Activated CD4-positive, alpha-beta T cell treated with anti-CD3 and anti-CD28 coated beads, Interleukin-2, amount 10 ng/mL, durations not matched to agents 7 days and 5 days (primary cell): Measurements from ENCODE around the gene RNASEH2B. TPM values are rescaled to one million over a fixed set of nuclear protein-coding genes. Genes with fewer than 3 reads are reported as not detected.
A peak's percentile ranks its signal among the peaks of the same experiment; 100 is the strongest.

Experiments
- CTCF ChIA-PET: fragments of 350-600 bp; sonication (Branson Sonifier 250); formaldehyde crosslinking; loops from one replicate; lab custom pipeline; 2021; ENCODE audit warnings: antibody characterized with exemption; lab: Charles Lee
- POLR2A ChIA-PET: fragments of 350-600 bp; sonication (Branson Sonifier 250); formaldehyde crosslinking; loops from one replicate; lab custom pipeline; 2021; ENCODE audit warnings: antibody characterized with exemption; lab: Charles Lee
- DNase-seq: peaks from one replicate; pipeline ENCODE4 v3.0.0-alpha.2; 2020
- H3K27ac Mint-ChIP-seq: one replicate; pipeline ENCODE4 v1.8.0; 2021; ENCODE audit warnings: mild to moderate bottlenecking, moderate library complexity, mixed read lengths
- H3K27me3 Mint-ChIP-seq: one replicate; pipeline ENCODE4 v1.8.0; 2021; ENCODE audit warnings: mixed read lengths
- H3K36me3 Mint-ChIP-seq: one replicate; pipeline ENCODE4 v1.8.0; 2021; ENCODE audit warnings: low read depth, mixed read lengths
- H3K4me1 Mint-ChIP-seq: one replicate; pipeline ENCODE4 v1.8.0; 2021; ENCODE audit warnings: mixed read lengths
- H3K4me3 Mint-ChIP-seq: one replicate; pipeline ENCODE4 v1.8.0; 2021; ENCODE audit warnings: mild to moderate bottlenecking, moderate library complexity, mixed read lengths
- H3K9me3 Mint-ChIP-seq: one replicate; pipeline ENCODE4 v1.8.0; 2021; ENCODE audit warnings: mixed read lengths
- total RNA-seq, 2 experiments: library from RNA; stranded (reverse); gene quantifications; one replicate each; pipeline ENCODE4 v1.2.3, GENCODE V29; 2021

RNASEH2B gene, protein sequence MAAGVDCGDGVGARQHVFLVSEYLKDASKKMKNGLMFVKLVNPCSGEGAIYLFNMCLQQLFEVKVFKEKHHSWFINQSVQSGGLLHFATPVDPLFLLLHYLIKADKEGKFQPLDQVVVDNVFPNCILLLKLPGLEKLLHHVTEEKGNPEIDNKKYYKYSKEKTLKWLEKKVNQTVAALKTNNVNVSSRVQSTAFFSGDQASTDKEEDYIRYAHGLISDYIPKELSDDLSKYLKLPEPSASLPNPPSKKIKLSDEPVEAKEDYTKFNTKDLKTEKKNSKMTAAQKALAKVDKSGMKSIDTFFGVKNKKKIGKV
- 100 to 1,000 TPM; 121 to 179 TPM for total RNA-seq

DNA sequence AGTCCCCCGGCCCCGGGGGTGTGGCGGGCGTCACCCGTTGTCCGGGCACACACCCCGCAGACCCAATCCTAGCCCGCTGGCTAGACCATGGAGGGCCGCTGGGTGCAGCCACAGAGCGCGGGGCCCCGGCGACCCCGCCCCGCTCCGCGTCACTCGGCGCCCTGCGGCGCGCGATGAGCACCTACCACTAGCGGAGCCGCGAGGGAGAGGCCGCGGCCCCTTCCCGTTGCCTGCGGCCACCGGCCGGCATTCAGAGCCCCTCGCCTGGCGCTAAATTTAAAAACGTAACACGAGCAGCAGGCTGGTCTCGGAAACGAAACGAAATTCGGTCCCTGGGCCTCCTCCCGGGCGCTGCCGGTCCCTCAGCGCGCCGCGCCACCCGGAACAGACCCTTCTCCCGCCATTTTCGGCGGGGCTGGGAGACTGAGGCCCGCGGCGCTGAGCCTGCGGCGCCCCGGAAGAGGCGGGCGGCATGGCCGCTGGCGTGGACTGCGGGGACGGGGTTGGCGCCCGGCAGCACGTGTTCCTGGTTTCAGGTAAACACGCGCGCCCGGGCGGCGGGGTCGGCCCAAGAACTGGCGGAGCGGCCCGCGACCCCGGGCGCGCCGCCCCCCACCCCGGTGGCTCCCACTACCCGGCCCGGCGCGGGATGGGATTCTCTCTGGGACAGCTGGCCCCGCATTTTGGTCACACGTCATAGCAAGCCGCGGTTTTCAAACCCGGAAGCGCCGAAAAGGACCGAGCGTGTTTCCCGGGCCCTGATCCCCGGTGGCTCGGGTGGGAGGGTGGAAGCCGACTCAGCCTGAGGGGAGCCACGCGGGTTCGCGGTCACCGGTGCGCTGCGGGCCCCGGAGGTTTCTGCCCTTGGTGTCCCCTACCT is at the start of gene RNASEH2B:
Gene RNASEH2B, plus strand, starts transcription at position 187 of the 880 bp plus-strand sequence. Its CDS starts 286 bp downstream, at position 473.
- Mint-ChIP-seq H3K36me3 (peaks cover 18% of the 10 kb centered on the region), H3K4me1 (peaks cover 49% of the 10 kb centered on the region), H3K27ac (peak within 1 kb of the TSS; percentile 99), H3K27me3 (no peaks in the 10 kb centered on the region), H3K9me3 (no peaks in the 10 kb centered on the region), H3K4me3 (peak within 1 kb of the TSS; percentile 93)
- POLR2A ChIA-PET, result interaction anchor here (0.6 to 1.2 kb wide), 2 partner anchors 16 to 85 kb away, joined by 3 read pairs; no protein-coding TSS in a partner anchor
- CTCF ChIA-PET, result interaction anchor here (0.9 kb wide), 1 partner anchor 24 kb away, joined by 3 read pairs; no protein-coding TSS in a partner anchor
- peak; percentile 74 for DNase-seq

DNA sequence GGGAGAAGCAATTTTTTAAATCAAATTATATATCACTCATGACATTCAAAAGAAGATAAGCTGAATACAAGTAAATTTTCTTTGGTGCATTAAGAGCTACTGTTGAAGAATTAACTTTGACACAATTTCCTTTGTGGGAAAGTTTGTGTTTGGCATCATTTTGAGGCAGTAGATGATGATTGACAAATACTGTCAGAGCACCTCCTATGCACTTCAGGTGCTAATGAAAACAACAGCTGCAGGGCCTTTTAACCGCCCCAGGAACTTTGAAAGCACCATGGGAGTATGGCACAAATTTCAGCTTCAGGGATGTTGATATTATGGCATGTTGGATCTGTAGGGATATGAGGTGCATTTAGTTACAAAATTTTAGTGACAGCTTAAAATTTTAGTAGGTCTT is 45.1 kb upstream of the RNASEH2B start:
- no peak for DNase-seq
- Mint-ChIP-seq H3K27ac (no peak overlapping the region), H3K9me3 (peaks cover 11% of the 10 kb centered on the region), H3K36me3 (no peaks in the 10 kb centered on the region), H3K4me1 (no peaks in the 10 kb centered on the region), H3K4me3 (no peak overlapping the region), H3K27me3 (peaks cover 30% of the 10 kb centered on the region)
- POLR2A ChIA-PET, result interaction anchor here (0.6 kb wide), 1 partner anchor 26 kb away, joined by 3 read pairs; no protein-coding TSS in a partner anchor
- CTCF ChIA-PET, result interaction anchor here (0.7 kb wide), 1 partner anchor 1362 kb away, joined by 3 read pairs; no protein-coding TSS in a partner anchor

DNA sequence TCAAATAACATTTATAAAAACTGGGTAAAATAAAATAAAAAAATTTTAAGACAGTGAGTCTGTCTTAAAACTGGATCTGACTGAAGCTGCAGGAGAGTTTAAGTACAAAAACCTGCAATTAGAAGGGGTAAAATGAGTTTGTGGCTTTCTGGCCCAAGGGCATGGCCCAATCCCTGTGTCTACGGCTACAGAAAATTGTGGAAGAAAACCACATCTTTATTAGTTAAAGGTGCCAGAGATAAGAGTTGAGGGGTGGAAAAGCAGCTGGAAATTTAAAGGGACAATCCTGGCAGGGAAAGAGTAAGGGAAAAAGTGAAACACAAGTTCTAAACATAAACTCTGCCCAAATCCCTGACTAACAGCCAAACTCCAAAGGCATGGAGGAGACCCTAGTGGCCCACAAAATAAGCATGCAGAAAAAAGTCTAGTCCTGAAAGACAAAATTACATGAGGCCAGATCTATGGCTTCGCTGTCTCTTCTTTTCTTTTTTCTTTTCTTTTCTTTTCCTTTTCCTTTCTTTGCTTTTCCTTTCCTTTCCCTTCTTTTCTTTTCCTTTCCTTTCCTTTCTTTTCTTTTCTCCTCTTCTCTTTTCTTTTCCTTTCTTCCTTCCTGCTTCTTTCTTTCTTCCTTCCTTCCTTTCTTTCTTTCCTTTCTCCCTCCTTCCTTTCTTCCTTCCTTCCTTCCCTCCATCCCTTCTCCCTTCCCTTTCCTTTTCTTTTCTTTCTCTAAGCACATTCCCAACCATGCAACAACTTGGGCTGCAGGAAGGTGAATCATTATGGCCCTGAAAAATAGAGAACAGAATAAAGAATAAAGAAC is 42.6 kb upstream of the RNASEH2B start:
- Mint-ChIP-seq H3K4me3 (no peak overlapping the region), H3K4me1 (no peaks in the 10 kb centered on the region), H3K27ac (no peak overlapping the region), H3K27me3 (peaks cover 19% of the 10 kb centered on the region), H3K9me3 (peaks cover 5% of the 10 kb centered on the region), H3K36me3 (no peaks in the 10 kb centered on the region)
- ChIA-PET POLR2A (no interaction called here), CTCF (no interaction called here)
- no peak for DNase-seq

DNA sequence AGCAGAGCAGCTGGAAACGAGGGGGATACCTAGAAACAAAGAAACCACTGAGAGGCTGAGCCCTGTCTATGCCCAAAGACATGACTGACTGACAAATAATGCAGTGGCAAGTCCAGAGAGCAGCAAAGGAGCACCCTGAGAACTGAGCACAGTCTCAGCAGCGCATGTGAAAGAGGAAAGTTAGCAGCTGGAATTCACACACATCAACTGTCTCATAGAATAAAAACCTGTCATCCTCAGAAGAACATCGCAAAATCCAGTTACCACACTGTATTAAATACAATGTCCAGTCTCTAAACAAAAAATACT is 42.0 kb upstream of the RNASEH2B start:
- H3K27ac Mint-ChIP-seq, result no peak overlapping the region
- peaks cover 19% of the 10 kb centered on the region for H3K27me3 Mint-ChIP-seq

DNA sequence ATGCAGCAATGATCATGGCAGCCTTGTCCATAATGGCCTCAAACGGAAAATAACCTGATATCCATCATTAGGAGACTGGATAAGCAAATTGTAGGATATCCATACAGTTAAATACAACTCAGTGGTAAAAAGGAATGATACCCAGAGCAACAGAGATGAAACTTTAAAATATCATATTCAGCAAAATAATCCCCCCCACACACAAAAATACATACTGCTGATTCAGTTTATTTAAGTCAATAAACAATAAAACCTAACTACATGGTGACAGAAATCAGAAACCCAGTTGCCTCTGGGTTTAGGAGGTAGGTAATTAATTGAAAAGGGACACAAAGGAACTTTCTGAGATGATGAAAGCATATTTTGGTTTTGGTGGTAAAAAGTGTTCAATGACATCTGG is 38.2 kb upstream of the RNASEH2B start:
- H3K36me3 Mint-ChIP-seq, result no peaks in the 10 kb centered on the region
- ChIA-PET CTCF (no interaction called here), POLR2A (no interaction called here)
- no peak for DNase-seq
- H3K4me1 Mint-ChIP-seq, result no peaks in the 10 kb centered on the region
- peaks cover 3% of the 10 kb centered on the region for H3K9me3 Mint-ChIP-seq
- no peak overlapping the region for H3K27ac Mint-ChIP-seq
- H3K4me3 Mint-ChIP-seq, result no peak overlapping the region
- H3K27me3 Mint-ChIP-seq, result peaks cover 21% of the 10 kb centered on the region

More for the DNA sequence above, 42.0 kb upstream of the RNASEH2B start:
- DNase-seq, result no peak
- Mint-ChIP-seq H3K9me3 (peaks cover 5% of the 10 kb centered on the region), H3K36me3 (no peaks in the 10 kb centered on the region), H3K4me3 (no peak overlapping the region), H3K4me1 (no peaks in the 10 kb centered on the region)
- ChIA-PET CTCF (no interaction called here), POLR2A (no interaction called here)

- ChIA-PET POLR2A (no interaction called here), CTCF (no interaction called here)
- Mint-ChIP-seq H3K36me3 (no peaks in the 10 kb centered on the region), H3K27me3 (peaks cover 11% of the 10 kb centered on the region), H3K4me3 (no peak overlapping the region), H3K27ac (no peak overlapping the region), H3K4me1 (no peaks in the 10 kb centered on the region), H3K9me3 (peaks cover 3% of the 10 kb centered on the region)
- no peak for DNase-seq
Observed at GRCh38 chr13:50873467-50873866, 36.1 kb upstream of the RNASEH2B start.

GRCh38 chr13:50873991-50874390 is 35.6 kb upstream of the RNASEH2B start:
- peaks cover 8% of the 10 kb centered on the region for H3K27me3 Mint-ChIP-seq
- no peak for DNase-seq
- H3K4me1 Mint-ChIP-seq, result no peaks in the 10 kb centered on the region
- ChIA-PET POLR2A (no interaction called here), CTCF (no interaction called here)
- no peak overlapping the region for H3K4me3 Mint-ChIP-seq
- no peak overlapping the region for H3K27ac Mint-ChIP-seq
- peaks cover 3% of the 10 kb centered on the region for H3K9me3 Mint-ChIP-seq
- no peaks in the 10 kb centered on the region for H3K36me3 Mint-ChIP-seq

GRCh38 chr13:50882816-50883435 is 26.7 kb upstream of the RNASEH2B start:
- CTCF ChIA-PET, result interaction anchor here (1.2 kb wide), 1 partner anchor 9 kb away, joined by 5 read pairs; no protein-coding TSS in a partner anchor
- Mint-ChIP-seq H3K36me3 (peaks cover 5% of the 10 kb centered on the region), H3K4me1 (peaks cover 7% of the 10 kb centered on the region)

GRCh38 chr13:50883728-50884127 is 25.9 kb upstream of the RNASEH2B start:
- Mint-ChIP-seq H3K4me3 (no peak overlapping the region), H3K36me3 (peaks cover 5% of the 10 kb centered on the region), H3K4me1 (peaks cover 7% of the 10 kb centered on the region), H3K27me3 (peaks cover 5% of the 10 kb centered on the region), H3K9me3 (peaks cover 9% of the 10 kb centered on the region), H3K27ac (no peak overlapping the region)
- DNase-seq, result no peak
- ChIA-PET POLR2A (no interaction called here), CTCF (interaction anchor here (0.8 to 1.7 kb wide), 3 partner anchors 8 to 28 kb away, joined by 3 to 5 read pairs (median 5); no protein-coding TSS in a partner anchor)

More at GRCh38 chr13:50882816-50883435, 26.7 kb upstream of the RNASEH2B start:
- POLR2A ChIA-PET, result no interaction called here
- H3K9me3 Mint-ChIP-seq, result peaks cover 9% of the 10 kb centered on the region
- DNase-seq, result no peak
- H3K27me3 Mint-ChIP-seq, result peaks cover 5% of the 10 kb centered on the region
- H3K4me3 Mint-ChIP-seq, result no peak overlapping the region
- H3K27ac Mint-ChIP-seq, result no peak overlapping the region

GRCh38 chr13:50884265-50884664 is 25.3 kb upstream of the RNASEH2B start:
- no peak for DNase-seq
- Mint-ChIP-seq H3K36me3 (peaks cover 5% of the 10 kb centered on the region), H3K4me1 (peaks cover 7% of the 10 kb centered on the region), H3K9me3 (peaks cover 9% of the 10 kb centered on the region), H3K27ac (no peak overlapping the region), H3K4me3 (no peak overlapping the region), H3K27me3 (peaks cover 5% of the 10 kb centered on the region)
- ChIA-PET CTCF (interaction anchor here (0.8 to 1.7 kb wide), 2 partner anchors 18 to 27 kb away, joined by 3 to 5 read pairs; no protein-coding TSS in a partner anchor), POLR2A (no interaction called here)

DNA sequence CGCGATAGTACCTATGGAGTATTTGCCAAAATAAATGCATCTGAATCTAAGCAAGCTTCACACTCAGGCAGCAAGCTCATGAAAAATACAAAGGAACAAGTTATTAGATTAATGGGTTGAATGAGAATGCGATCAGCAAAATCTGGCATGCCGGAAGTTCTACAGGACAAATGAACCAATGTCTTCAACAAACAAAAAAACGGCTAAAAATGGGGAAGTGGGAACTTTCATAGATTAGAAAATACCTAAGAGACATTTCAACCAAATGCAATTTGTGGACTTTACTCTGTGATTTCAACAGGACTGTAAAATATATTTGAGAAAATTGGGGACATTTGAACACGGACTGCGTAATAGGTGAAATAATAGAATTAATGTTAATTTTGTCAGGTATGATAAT is 22.4 kb upstream of the RNASEH2B start:
- no peak for DNase-seq
- Mint-ChIP-seq H3K36me3 (peaks cover 14% of the 10 kb centered on the region), H3K4me1 (peaks cover 23% of the 10 kb centered on the region), H3K27me3 (peaks cover 5% of the 10 kb centered on the region), H3K4me3 (no peak overlapping the region), H3K27ac (no peak overlapping the region), H3K9me3 (peaks cover 9% of the 10 kb centered on the region)
- CTCF ChIA-PET, result no interaction called here
- POLR2A ChIA-PET, result no interaction called here

- Mint-ChIP-seq H3K4me1 (peaks cover 33% of the 10 kb centered on the region), H3K27me3 (peaks cover 5% of the 10 kb centered on the region), H3K9me3 (peaks cover 7% of the 10 kb centered on the region), H3K27ac (no peak overlapping the region), H3K4me3 (no peak overlapping the region), H3K36me3 (peaks cover 13% of the 10 kb centered on the region)
- no peak for DNase-seq
- ChIA-PET CTCF (no interaction called here), POLR2A (no interaction called here)
Observed at GRCh38 chr13:50888362-50888761, 21.2 kb upstream of the RNASEH2B start.
